GM21786 (cell line): ENCODE data around the gene ASCL4.
"Not testable (repeated sequence)": the region's sequence is repeated elsewhere in the genome, so short reads cannot be mapped to it uniquely, and the experiment has no call there.

Experiments
- ATAC-seq: cut with Tn5 transposase; IDR thresholded peaks from one replicate; pipeline ENCODE4 v1.9.1; 2021; ENCODE audit not compliant: unreplicated experiment

Gene ASCL4, protein sequence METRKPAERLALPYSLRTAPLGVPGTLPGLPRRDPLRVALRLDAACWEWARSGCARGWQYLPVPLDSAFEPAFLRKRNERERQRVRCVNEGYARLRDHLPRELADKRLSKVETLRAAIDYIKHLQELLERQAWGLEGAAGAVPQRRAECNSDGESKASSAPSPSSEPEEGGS

DNA sequence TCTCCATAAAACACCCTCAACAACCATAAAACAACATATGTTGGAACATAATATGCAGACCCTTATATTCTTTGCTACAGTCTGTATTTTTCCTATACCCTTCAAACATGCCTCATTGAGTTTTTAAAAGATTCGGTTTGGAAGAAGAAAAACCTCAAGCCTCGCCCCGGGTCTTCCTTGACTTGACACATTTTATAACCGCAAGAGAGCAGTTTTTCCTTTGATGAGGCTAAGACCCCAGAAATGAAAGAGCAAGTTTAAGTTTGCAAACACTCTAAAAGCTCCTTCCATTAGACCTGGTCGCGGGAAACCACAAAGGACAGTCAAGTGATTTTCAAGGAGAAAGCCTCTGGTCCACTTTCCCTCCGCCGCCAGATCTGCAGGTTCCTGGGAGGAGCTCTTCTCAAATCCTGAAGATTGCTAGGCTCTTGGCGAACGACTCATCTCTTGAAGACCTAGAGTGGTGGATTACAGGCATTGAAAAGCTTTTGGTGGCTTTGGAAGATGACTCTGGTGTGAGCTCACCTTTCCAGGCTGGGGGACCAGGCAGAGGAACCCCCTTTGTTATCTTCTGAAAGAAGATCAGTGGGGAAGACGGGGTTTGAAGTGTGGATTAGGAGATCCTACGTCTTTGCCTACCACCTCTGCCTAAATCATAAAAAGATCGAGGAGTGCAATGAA lies at the start of gene ASCL4:
Gene ASCL4, plus strand, starts transcription at position 356 of the 681 bp plus-strand sequence. CDS start 515 bp downstream, outside the sequence.
- no peak for ATAC-seq

- ATAC-seq = not testable (repeated sequence)
Observed at GRCh38 chr12:107727327-107727726, 47.2 kb upstream of the ASCL4 start.

- ATAC-seq = not testable (repeated sequence)
Observed at GRCh38 chr12:107727742-107728141, 46.8 kb upstream of the ASCL4 start.

DNA sequence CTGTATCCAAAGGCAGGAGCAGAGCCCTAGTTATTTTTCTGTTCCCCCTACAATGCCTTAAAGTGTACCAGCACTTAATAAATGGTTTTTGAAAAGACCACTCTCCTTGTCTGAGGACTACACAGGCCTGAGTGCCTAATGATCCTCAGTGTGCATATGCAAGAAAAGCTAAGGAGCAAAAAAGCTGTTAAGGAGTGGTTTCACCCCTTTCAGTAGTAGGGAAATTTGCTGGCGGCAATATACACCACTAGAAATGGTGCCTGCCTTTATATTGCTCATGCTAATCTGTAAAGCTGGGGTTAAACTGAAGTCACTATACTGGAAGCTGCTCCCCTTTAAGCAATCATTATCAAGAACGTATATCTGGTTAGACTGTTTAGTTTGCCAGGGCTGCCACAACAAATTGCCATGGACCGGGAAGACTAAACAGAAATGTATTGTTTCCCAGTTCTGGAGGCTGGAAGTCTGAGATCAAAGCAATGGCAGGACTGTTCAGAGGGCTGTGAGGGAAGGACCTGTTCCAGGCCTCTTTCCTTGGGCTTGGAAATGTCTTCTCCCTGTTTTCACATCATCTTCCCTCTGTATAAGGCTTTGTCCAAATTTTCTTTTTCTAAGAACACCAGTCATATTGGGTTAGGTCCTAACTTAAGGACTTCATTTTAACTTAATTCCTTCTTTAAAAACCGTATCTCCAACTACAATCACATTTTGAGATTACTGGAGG lies 43.7 kb upstream of the ASCL4 start:
- no peak for ATAC-seq

DNA sequence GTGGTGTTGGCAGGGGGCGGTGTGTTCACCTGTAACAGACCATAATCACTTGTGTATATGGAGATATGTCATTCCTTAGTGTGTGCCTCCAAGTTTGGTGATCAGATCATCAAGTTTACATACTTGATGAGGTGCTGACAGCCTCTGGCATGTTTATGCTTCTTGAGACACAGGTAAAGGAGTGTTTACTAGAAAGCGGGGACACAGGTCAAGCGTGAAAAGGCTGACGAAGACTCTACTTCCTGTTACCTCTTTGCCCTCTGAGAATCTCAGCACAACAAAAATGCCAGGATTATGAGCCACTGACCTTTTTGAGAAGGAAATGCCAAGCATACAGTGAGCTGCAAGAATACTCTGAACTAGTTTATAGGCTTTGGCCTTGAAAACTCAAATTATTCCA lies 43.1 kb upstream of the ASCL4 start:
- ATAC-seq = no peak

DNA sequence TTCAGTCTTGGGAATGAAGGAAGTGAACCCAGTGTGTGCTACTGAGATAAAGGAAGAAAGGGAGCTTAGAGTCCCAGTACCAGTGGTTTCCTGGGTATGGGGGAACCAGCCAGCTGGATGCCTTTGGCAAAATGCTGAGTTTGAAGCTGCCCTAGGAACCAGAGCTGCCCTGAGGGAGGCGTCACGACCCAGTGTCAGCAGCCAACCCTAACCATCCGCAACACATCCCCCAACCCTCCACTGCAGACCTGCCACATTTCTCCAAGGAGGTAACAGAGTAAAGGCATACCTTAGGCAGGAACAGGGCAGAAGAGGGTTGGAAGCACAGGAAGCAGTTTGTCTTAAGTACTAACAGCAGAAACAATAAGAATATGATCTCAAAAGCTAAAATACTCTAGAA lies 42.1 kb upstream of the ASCL4 start:
- no peak for ATAC-seq

- no peak for ATAC-seq
Observed at GRCh38 chr12:107734139-107734538, 40.4 kb upstream of the ASCL4 start.

- no peak for ATAC-seq
Observed at GRCh38 chr12:107735763-107736162, 38.7 kb upstream of the ASCL4 start.

DNA sequence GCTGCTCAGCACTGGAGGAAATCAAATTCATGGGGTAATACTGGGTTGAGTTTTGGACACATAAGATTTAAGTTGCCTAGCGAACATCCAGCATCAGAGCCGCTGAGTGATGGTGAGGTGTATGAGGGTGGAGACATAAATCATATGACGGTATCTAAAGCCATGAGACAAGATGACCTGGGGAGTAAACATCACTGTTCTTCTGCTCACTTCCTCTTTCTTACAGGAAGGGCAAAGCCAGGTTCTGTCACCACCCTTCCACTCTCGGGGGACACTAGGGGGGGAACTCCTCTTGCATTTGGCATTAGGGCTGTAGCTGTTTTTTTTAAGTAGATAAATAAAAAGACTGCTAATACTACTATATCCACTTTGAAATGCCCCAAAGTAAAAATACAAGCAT lies 37.6 kb upstream of the ASCL4 start:
- peak; percentile 99 for ATAC-seq

DNA sequence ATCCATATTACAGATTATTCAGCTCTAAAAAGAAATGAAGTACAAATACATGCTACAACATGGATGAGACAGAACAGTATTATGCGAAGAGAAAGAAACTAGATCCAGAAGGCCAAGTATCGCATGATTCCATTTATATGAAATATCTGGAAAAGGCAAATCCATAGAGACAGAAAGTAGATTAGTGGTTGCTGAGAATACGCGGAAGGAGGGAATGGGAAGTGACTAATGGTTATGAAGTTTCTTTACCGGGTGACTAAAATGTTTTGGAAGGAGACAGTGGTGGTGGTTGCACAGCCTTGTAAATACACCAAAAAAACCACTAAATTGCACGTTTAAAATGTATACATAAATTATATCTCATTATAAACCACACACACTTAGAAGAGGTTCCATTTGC lies 26.0 kb upstream of the ASCL4 start:
- ATAC-seq = no peak

DNA sequence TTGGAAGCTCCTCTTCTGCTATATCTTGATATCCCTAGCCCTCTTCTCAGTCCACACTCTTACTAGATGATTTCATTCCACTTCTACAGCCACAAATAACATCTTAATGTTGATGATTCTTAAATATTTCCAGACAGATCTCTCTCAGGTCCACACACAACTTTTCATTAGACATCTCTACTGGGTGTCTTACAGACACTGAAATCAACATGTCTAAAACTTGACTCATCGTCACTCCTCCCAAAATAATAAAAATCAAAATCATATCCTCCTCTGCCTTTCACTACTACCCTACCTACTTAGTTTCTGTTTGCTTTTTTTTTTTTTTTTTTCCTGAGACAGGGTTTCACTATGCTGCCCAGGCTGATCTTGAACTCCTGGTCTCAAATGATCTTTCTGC lies 25.4 kb upstream of the ASCL4 start:
- no peak for ATAC-seq

DNA sequence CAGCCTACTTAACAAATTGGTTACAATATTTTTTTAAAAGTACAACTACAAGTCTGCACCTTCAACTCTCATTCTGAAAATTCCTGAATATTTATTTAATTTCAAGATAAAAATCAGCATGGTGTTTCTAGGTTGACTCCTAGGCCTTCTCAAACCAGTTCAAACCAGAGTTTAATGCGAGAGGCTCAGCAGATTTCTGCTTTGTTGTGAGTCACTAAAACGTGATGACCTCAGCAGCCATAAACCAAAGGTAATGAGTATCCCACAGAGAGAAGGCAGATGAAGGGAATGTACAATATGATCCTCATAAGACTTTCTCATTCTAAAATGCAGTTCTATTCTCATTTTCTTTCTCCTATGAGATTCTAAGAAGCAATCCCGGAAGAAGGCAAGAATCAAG lies 15.1 kb upstream of the ASCL4 start:
- no peak for ATAC-seq

- ATAC-seq = peak; percentile 19
Observed at GRCh38 chr12:107760207-107760808, 14.2 kb upstream of the ASCL4 start.

GRCh38 chr12:107760809-107761501 lies 13.5 kb upstream of the ASCL4 start, which contains the start of gene PRDM4:
PRDM4 (minus strand) TSS chr12:107761137; CDS start chr12:107760515, 622 bp downstream.
- peak; percentile 95 for ATAC-seq

DNA sequence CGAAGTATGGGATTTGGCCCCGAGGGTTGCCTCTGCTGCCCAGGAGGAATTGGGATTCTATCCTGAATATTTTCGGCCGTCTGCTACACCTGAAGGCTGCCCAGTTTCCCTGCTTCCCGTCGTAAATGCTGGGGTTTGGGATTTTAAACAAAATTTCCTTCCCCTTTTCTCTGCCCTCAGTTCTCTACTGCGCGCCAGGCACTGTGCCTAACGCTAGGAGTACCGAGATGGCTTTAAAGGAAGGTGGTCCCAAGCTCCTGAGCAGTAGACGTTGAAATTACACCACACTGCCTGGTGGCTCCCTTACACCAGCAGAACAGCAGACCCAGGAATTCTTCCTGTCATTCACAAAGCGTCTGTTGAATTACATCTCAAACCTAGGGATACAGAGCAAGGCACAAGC lies 13.0 kb upstream of the ASCL4 start:
- no peak for ATAC-seq

DNA sequence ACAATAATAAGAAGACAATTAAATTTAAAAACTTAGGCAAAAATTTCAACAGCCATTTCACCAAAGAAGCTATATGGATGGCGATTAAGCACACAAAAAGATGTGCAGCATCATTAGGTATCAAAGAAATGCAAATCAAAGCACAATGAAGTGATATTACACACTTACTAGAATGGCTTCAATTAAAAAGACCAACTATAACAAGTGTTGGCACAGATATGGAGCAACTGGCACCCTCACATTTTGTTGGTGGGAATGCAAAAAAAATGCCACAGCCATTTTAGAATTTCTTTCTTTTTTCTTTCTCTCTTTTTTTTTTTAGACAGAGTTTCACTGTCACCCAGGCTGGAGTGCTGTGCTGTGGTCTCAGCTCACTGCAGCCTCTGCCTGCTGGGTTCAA lies 11.6 kb upstream of the ASCL4 start:
- ATAC-seq = no peak

DNA sequence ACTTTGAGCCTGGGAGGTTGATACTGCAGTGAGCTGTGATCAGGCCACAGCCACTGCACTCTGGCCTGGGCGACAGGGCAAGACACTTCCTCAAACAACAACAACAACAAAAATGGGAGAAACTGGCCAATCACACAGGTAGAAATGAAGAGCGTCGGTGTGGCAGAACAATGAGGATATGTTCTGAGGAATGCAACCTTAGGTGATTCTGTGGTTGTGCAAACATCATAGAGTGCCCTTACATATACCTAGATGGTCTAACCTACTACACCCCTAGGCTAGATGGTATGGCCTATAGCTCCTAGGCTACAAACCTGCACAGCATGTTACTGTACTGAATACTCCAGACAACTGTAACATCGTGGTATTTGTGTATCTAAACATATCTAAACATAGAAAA lies 9.9 kb upstream of the ASCL4 start:
- no peak for ATAC-seq

GRCh38 chr12:107765316-107765715 lies 9.2 kb upstream of the ASCL4 start:
- no peak for ATAC-seq

DNA sequence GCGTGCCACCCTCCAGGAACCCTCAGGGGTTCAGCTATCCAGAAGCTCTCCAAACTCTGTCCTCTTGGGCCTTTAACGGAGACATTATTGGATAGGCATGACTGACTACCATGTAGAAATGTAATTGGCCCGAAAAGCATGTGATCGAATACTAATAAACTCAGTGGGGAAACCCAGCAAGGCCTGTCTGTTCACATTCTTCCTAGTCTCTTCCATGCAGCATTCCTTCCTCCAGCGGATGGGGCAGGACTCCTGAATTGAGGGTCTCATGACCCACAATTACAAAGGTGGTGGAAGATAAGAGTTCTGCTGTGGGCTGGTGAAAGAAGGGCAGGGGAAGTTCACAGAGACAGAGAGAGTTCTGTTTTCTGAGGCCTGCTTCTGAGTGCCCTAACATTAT lies 7.0 kb upstream of the ASCL4 start:
- ATAC-seq = no peak

GRCh38 chr12:107775093-107775721 lies 703 bp downstream of the ASCL4 start:
- no peak for ATAC-seq

DNA sequence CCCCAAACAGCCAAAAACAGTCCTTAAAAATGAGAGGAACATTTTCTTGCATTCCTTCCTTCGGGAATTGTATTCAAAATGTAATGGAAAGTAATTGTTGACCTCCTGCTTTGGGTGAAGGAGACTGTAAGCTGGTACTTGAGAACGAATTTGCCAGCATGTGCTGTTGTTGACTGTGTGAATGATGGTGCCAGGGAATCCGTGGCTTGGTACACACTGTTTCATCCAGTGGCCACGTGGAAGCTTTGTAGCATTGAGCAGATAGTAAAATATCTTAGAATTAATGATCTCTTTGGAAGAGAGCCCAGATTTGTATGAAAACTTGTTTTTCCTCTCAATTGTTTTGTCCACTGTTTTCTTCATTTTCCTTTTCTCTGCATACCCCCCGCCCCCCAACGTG lies 1.7 kb downstream of the ASCL4 start:
- ATAC-seq = no peak
